Measurements from ENCODE around the gene CALHM6. TPM values are rescaled to one million over a fixed set of nuclear protein-coding genes. Genes with fewer than 3 reads are reported as not detected.

Gene CALHM6
- total RNA-seq, 1 experiment from 2014 or later, result not detected

- no peak for DNase-seq
- Histone ChIP-seq H3K36me3 (ENCODE audit: low read depth) (no peaks in the 10 kb centered on the region), H3K9me2 (ENCODE audit: insufficient read depth) (no peaks in the 10 kb centered on the region), H3K4me2 (no peak overlapping the region), H3K27ac (no peak overlapping the region), H4K20me1 (ENCODE audit: insufficient read depth) (no peaks in the 10 kb centered on the region), H3K27me3 (ENCODE audit: insufficient read depth, low read depth) (no peaks in the 10 kb centered on the region; the same call in 1 of the 2 replicates), H3K9me3 (ENCODE audit: insufficient read depth, low read depth) (no peaks in the 10 kb centered on the region), H3K4me1 (replicated peaks; ENCODE audit: insufficient read depth) (no peaks in the 10 kb centered on the region), H3K79me2 (ENCODE audit: low read depth) (no peaks in the 10 kb centered on the region), H2AFZ (no peak overlapping the region), H3F3A (ENCODE audit: insufficient read depth, low read depth) (no peaks in the 10 kb centered on the region), H3K4me3 (no peak overlapping the region)
- POLR2A ChIA-PET (ENCODE audit: unreplicated experiment), result no interaction called here
- no TSS peak for BruUV-seq (replicated peaks)
- CTCF ChIA-PET, result no interaction called here
- intact Hi-C loops (cut with micrococcal nuclease; ENCODE audit: unreplicated experiment), result no loop called here
- TF ChIP-seq CTCF (conservative IDR thresholded peaks at IDR 0.05) (no peak), EZH2 (IDR thresholded peaks at IDR 0.05; ENCODE audit: low read depth) (no peak)
Measured at GRCh38 chr6:116483616-116484015, 22.4 kb downstream of the CALHM6 start.

- intact Hi-C loops (cut with micrococcal nuclease; ENCODE audit: unreplicated experiment), result no loop called here
- H3F3A ChIP-seq (ENCODE audit: insufficient read depth, low read depth), result no peaks in the 10 kb centered on the region
- H3K27me3 ChIP-seq (ENCODE audit: insufficient read depth, low read depth), result no peaks in the 10 kb centered on the region; the same call in 1 of the 2 replicates
- no peak overlapping the region for H3K4me3 ChIP-seq
- H3K36me3 ChIP-seq (ENCODE audit: low read depth), result no peaks in the 10 kb centered on the region
- no TSS peak for BruUV-seq (replicated peaks)
- ChIA-PET CTCF (no interaction called here), POLR2A (ENCODE audit: unreplicated experiment) (no interaction called here)
- H4K20me1 ChIP-seq (ENCODE audit: insufficient read depth), result no peaks in the 10 kb centered on the region
- TF ChIP-seq EZH2 (IDR thresholded peaks at IDR 0.05; ENCODE audit: low read depth) (no peak), CTCF (conservative IDR thresholded peaks at IDR 0.05) (no peak)
- H3K4me2 ChIP-seq, result no peak overlapping the region
- no peak for DNase-seq
- H2AFZ ChIP-seq, result no peak overlapping the region
- H3K4me1 ChIP-seq (replicated peaks; ENCODE audit: insufficient read depth), result no peaks in the 10 kb centered on the region
- H3K79me2 ChIP-seq (ENCODE audit: low read depth), result no peaks in the 10 kb centered on the region
- H3K9me2 ChIP-seq (ENCODE audit: insufficient read depth), result no peaks in the 10 kb centered on the region
- H3K9me3 ChIP-seq (ENCODE audit: insufficient read depth, low read depth), result no peaks in the 10 kb centered on the region
- no peak overlapping the region for H3K27ac ChIP-seq
Measured at GRCh38 chr6:116485559-116486184, 24.5 kb downstream of the CALHM6 start.

- no peak overlapping the region for H3K4me2 ChIP-seq
- H3K79me2 ChIP-seq (ENCODE audit: low read depth), result no peaks in the 10 kb centered on the region
- TF ChIP-seq EZH2 (IDR thresholded peaks at IDR 0.05; ENCODE audit: low read depth) (no peak), CTCF (conservative IDR thresholded peaks at IDR 0.05) (no peak)
- no peak overlapping the region for H3K4me3 ChIP-seq
- no peaks in the 10 kb centered on the region for H3F3A ChIP-seq (ENCODE audit: insufficient read depth, low read depth)
- H3K27me3 ChIP-seq (ENCODE audit: insufficient read depth, low read depth), result no peaks in the 10 kb centered on the region; the same call in 1 of the 2 replicates
- H2AFZ ChIP-seq, result no peak overlapping the region
- H3K4me1 ChIP-seq (replicated peaks; ENCODE audit: insufficient read depth), result no peaks in the 10 kb centered on the region
- intact Hi-C loops (cut with micrococcal nuclease; ENCODE audit: unreplicated experiment), result no loop called here
- no peaks in the 10 kb centered on the region for H3K36me3 ChIP-seq (ENCODE audit: low read depth)
- no peaks in the 10 kb centered on the region for H3K9me3 ChIP-seq (ENCODE audit: insufficient read depth, low read depth)
- no peaks in the 10 kb centered on the region for H3K9me2 ChIP-seq (ENCODE audit: insufficient read depth)
- no peak for DNase-seq
- ChIA-PET CTCF (no interaction called here), POLR2A (ENCODE audit: unreplicated experiment) (no interaction called here)
- BruUV-seq (replicated peaks), result no TSS peak
- no peak overlapping the region for H3K27ac ChIP-seq
- H4K20me1 ChIP-seq (ENCODE audit: insufficient read depth), result no peaks in the 10 kb centered on the region
Measured at GRCh38 chr6:116491610-116492330, 30.6 kb downstream of the CALHM6 start.

All from PC-9 (cell line).